ENCODE results near the gene YBX3. TPM values are rescaled to one million over a fixed set of nuclear protein-coding genes. Genes with fewer than 3 reads are reported as not detected.

The YBX3 gene
- total RNA-seq, 1 donor from 2014 or later = 198 TPM

- intact Hi-C loops (cut with micrococcal nuclease) = no loop called here
- DNase-seq (ENCODE audit: low spot score) = no peak
- peaks cover 19% of the 10 kb centered on the region for H3K27me3 Mint-ChIP-seq (ENCODE audit: insufficient read depth)
- H3K4me1 Mint-ChIP-seq (ENCODE audit: low read depth) = peaks cover 23% of the 10 kb centered on the region
- no peak overlapping the region for H3K27ac Mint-ChIP-seq
- no peak overlapping the region for H3K4me3 Mint-ChIP-seq
- H3K9me3 Mint-ChIP-seq = no peaks in the 10 kb centered on the region
- H3K36me3 Mint-ChIP-seq (ENCODE audit: low read depth) = no peaks in the 10 kb centered on the region
Measured at GRCh38 chr12:10737249-10737648, 14.1 kb upstream of the YBX3 start.

- Mint-ChIP-seq H3K27me3 (ENCODE audit: insufficient read depth) (peaks cover 25% of the 10 kb centered on the region), H3K36me3 (ENCODE audit: low read depth) (no peaks in the 10 kb centered on the region), H3K4me1 (ENCODE audit: low read depth) (peaks cover 23% of the 10 kb centered on the region), H3K4me3 (no peak overlapping the region), H3K27ac (no peak overlapping the region), H3K9me3 (no peaks in the 10 kb centered on the region)
- intact Hi-C loops (cut with micrococcal nuclease) = no loop called here
- DNase-seq (ENCODE audit: low spot score) = no peak
Measured at GRCh38 chr12:10736463-10736862, 13.3 kb upstream of the YBX3 start.

DNA sequence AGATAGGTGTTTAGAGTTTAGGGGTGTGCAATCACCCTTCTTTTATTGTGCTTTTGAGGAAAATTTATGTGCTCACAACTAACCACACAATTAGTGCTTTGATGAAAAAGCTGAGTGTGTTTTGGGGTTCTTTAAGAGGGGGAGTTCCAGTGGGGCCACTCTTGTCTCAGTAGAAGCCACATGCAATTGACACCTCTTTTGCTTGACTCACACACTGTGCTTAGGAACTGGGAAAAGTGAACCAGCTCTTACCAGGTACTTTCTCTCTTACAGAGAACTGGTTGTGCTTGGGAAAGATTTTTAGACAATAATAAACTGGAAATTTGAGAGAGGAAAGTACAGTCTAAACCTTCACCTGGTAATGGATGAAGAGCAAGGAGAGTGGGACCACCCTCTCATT, 12.3 kb upstream of the YBX3 start:
- Mint-ChIP-seq H3K27me3 (ENCODE audit: insufficient read depth) (peaks cover 35% of the 10 kb centered on the region), H3K36me3 (ENCODE audit: low read depth) (no peaks in the 10 kb centered on the region), H3K4me1 (ENCODE audit: low read depth) (peaks cover 14% of the 10 kb centered on the region), H3K4me3 (no peak overlapping the region), H3K9me3 (no peaks in the 10 kb centered on the region), H3K27ac (no peak overlapping the region)
- DNase-seq (ENCODE audit: low spot score) = no peak
- intact Hi-C loops (cut with micrococcal nuclease) = no loop called here

DNA sequence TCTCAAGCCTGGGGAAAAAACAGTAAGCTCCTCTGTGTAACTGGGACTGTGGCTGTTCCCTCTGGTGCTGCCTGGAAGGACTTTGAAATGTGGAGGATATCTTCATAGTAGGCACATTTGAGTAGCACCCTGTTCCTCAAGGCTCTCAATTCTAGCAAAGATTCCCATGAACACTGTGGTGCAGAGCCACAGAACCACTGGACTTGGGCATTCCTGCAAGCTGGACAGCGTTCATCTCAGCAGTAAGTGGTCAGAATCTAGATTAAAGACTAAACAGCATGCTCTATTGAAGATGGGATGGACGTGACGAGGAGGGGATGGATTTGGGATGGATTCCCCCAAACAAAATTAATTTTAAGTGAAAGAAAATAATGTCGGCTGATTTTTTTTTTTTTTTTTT, 9.4 kb upstream of the YBX3 start:
- H3K27me3 Mint-ChIP-seq (ENCODE audit: insufficient read depth) = peaks cover 47% of the 10 kb centered on the region
- no peaks in the 10 kb centered on the region for H3K36me3 Mint-ChIP-seq (ENCODE audit: low read depth)
- H3K4me3 Mint-ChIP-seq = no peak overlapping the region
- no peaks in the 10 kb centered on the region for H3K9me3 Mint-ChIP-seq
- intact Hi-C loops (cut with micrococcal nuclease) = no loop called here
- H3K27ac Mint-ChIP-seq = no peak overlapping the region
- no peak for DNase-seq (ENCODE audit: low spot score)
- H3K4me1 Mint-ChIP-seq (ENCODE audit: low read depth) = no peaks in the 10 kb centered on the region

DNA sequence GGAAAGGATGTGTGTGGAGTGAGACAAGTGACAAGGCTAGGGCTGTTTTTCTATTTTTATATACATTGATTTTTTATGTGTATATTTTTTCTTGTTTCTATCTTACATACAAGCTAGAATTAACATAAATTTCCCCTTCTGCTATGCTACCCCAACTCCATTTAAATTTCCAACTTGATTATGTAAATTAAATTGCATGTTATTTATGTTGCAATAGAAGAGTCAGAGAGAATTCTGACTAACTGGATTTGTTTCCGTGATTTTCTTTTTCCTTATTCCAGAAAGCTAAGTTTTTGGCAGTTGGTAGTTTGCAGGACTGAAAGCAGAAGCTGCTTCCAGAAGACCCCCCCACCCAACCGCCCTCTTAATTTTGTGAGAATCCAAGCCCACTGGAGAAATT, 8.9 kb upstream of the YBX3 start:
- H3K4me3 Mint-ChIP-seq = no peak overlapping the region
- H3K27me3 Mint-ChIP-seq (ENCODE audit: insufficient read depth) = peaks cover 48% of the 10 kb centered on the region
- no peaks in the 10 kb centered on the region for H3K4me1 Mint-ChIP-seq (ENCODE audit: low read depth)
- H3K9me3 Mint-ChIP-seq = no peaks in the 10 kb centered on the region
- DNase-seq (ENCODE audit: low spot score) = no peak
- H3K36me3 Mint-ChIP-seq (ENCODE audit: low read depth) = no peaks in the 10 kb centered on the region
- H3K27ac Mint-ChIP-seq = no peak overlapping the region
- intact Hi-C loops (cut with micrococcal nuclease) = no loop called here

DNA sequence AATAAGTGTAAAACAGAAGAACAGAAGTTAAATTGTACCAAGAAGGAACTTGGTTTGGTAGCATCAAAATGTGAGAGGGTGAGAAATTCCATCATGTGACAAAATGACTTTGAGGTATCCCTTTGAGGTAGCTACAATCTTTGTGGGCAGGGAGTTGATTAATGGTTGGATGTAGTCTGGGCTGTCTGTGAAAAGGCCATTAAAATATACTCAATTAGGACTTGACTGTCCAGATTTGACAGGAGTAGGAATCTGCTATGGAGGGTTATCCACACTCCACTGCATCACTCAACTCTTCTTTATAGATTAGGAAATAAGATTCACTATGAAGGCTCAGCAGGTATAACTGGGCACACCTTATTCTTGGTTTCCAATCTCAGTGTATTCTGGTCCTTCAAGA, 7.4 kb upstream of the YBX3 start:
- H3K36me3 Mint-ChIP-seq (ENCODE audit: low read depth) = no peaks in the 10 kb centered on the region
- no peak overlapping the region for H3K4me3 Mint-ChIP-seq
- H3K27ac Mint-ChIP-seq = no peak overlapping the region
- intact Hi-C loops (cut with micrococcal nuclease) = no loop called here
- H3K9me3 Mint-ChIP-seq = no peaks in the 10 kb centered on the region
- H3K4me1 Mint-ChIP-seq (ENCODE audit: low read depth) = no peaks in the 10 kb centered on the region
- H3K27me3 Mint-ChIP-seq (ENCODE audit: insufficient read depth) = peaks cover 61% of the 10 kb centered on the region
- no peak for DNase-seq (ENCODE audit: low spot score)

- H3K9me3 Mint-ChIP-seq = no peaks in the 10 kb centered on the region
- DNase-seq (ENCODE audit: low spot score) = no peak
- H3K4me3 Mint-ChIP-seq = no peak overlapping the region
- H3K27ac Mint-ChIP-seq = no peak overlapping the region
- H3K4me1 Mint-ChIP-seq (ENCODE audit: low read depth) = peaks cover 11% of the 10 kb centered on the region
- H3K36me3 Mint-ChIP-seq (ENCODE audit: low read depth) = no peaks in the 10 kb centered on the region
- intact Hi-C loops (cut with micrococcal nuclease) = loop anchor here (10.0 kb wide), 3 partner anchors 927 to 1987 kb away; partner anchors contain the start of gene CDKN1B
- H3K27me3 Mint-ChIP-seq (ENCODE audit: insufficient read depth) = peaks cover 74% of the 10 kb centered on the region
Measured at GRCh38 chr12:10728091-10728490, 5.0 kb upstream of the YBX3 start.

DNA sequence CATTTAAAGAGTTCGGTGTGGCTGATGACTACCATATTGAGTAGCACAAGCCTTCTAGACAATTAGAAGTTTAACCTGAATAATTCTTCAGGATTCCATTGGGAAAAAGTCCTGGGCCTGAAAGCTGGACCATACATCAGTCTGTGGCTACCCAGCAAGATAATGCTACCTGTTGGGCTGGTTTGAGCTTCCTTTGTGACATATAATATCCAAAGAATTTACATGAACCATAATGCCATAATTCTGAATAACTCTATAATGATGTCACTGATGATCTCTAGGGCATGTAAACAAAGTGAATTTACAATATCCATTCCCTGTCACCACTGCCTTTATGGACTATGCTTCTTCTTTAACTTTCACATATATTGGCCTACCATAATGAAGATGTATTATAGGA, 3.8 kb upstream of the YBX3 start:
- H3K9me3 Mint-ChIP-seq = no peaks in the 10 kb centered on the region
- H3K4me1 Mint-ChIP-seq (ENCODE audit: low read depth) = peaks cover 15% of the 10 kb centered on the region
- H3K27ac Mint-ChIP-seq = no peak overlapping the region
- no peak for DNase-seq (ENCODE audit: low spot score)
- intact Hi-C loops (cut with micrococcal nuclease) = loop anchor here (10.0 kb wide), 3 partner anchors 928 to 1988 kb away; partner anchors contain the start of gene CDKN1B
- peaks cover 67% of the 10 kb centered on the region for H3K27me3 Mint-ChIP-seq (ENCODE audit: insufficient read depth)
- H3K36me3 Mint-ChIP-seq (ENCODE audit: low read depth) = peaks cover 1% of the 10 kb centered on the region
- H3K4me3 Mint-ChIP-seq = no peak overlapping the region

DNA sequence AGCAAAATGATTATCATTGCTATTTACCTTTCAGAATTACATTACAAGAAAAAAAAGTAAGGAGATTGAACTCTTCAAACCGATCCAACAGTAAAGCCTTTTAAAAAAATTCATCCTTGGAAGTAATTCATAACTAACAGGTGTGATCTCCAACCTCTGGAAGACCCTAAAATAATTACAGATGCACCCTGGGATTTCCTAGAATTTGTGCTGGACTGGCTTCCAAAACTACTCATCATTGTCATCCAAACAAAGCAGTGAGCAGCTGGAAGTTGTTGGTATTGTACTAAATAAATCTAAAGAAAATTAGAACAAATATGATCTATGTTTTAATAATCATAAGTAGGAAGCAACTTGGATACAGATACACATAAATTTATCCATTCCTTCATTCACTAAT, 1.9 kb upstream of the YBX3 start:
- H3K36me3 Mint-ChIP-seq (ENCODE audit: low read depth) = peaks cover 6% of the 10 kb centered on the region
- no peak for DNase-seq (ENCODE audit: low spot score)
- intact Hi-C loops (cut with micrococcal nuclease) = loop anchor here (10.0 kb wide), 3 partner anchors 930 to 1990 kb away; partner anchors contain the start of gene CDKN1B
- no peak overlapping the region for H3K4me3 Mint-ChIP-seq
- H3K27ac Mint-ChIP-seq = no peak overlapping the region
- H3K4me1 Mint-ChIP-seq (ENCODE audit: low read depth) = peaks cover 32% of the 10 kb centered on the region
- peaks cover 50% of the 10 kb centered on the region for H3K27me3 Mint-ChIP-seq (ENCODE audit: insufficient read depth)
- no peaks in the 10 kb centered on the region for H3K9me3 Mint-ChIP-seq

DNA sequence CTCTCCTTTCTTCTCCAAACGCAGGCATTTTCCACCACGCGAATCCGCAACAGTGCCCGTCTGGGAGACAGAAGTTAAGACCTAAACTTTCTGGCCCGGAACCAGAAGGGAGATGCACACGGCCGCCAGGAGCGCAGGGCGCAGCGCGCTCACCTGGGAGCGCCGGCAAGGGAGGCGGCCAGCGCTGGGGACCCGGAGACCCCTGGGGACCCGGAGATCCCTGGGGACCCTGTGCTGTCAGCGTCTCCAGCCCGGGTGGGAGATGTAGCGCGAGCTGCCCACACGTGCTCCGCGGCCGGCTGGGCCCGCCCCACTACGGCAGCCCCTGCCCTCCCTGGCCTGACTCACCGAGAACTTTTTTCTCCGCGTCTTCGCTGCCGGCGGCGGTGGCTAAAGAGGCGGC, 620 bp downstream of the YBX3 start:
- H3K27ac Mint-ChIP-seq = peak overlapping the region; percentile 96
- peaks cover 54% of the 10 kb centered on the region for H3K4me1 Mint-ChIP-seq (ENCODE audit: low read depth)
- H3K9me3 Mint-ChIP-seq = no peaks in the 10 kb centered on the region
- intact Hi-C loops (cut with micrococcal nuclease) = loop anchor here (1.0 to 10.0 kb wide), 11 partner anchors 21 to 1992 kb away; partner anchors contain the start of genes BORCS5, CDKN1B, CLEC2B and GABARAPL1
- H3K27me3 Mint-ChIP-seq (ENCODE audit: insufficient read depth) = peaks cover 41% of the 10 kb centered on the region
- peak overlapping the region; percentile 96 for H3K4me3 Mint-ChIP-seq
- peaks cover 15% of the 10 kb centered on the region for H3K36me3 Mint-ChIP-seq (ENCODE audit: low read depth)
- peak; percentile 32 for DNase-seq (ENCODE audit: low spot score)

DNA sequence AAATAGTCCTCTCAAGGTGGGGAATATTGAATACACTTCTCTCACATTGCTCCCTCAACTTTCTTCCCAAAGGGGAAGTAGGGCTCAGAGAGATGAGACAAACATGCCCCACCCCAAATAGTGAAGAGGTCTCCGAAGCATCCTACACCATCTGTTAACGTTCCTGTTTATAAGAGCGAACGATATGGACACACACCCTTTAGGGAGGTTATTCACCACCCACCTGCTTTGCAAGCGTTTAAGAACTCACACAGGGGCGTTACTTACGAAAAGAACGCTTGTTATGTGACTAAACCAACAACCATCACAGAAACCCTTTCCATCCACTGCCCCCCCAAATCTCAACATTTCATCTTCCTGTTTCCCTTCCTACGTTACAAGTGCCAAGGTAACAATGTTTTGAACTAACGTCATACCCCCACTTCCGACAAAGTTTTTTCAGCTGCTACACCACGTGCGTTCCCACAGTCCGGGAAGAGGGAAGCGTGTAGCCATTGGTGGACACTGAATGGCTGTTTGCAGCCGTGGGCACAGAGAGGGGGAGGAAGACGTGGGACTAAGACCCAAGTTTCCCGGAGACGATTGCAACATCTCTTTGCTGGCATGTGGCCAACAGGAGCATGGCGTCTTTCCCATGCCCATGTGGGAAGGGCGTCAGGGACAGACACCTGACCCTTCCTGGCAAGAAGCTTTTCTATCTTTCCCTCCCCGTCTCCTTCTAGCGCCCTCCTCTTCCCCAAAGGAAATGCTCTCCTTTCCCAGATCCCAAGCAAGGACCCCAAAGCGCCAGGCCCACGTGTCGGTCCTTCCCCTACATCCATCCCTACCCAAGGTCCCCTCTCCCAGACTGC, 1.2 kb downstream of the YBX3 start:
- intact Hi-C loops (cut with micrococcal nuclease) = loop anchor here (1.0 to 10.0 kb wide), 11 partner anchors 21 to 1993 kb away; partner anchors contain the start of genes BORCS5, CDKN1B, CLEC2B and GABARAPL1
- Mint-ChIP-seq H3K4me3 (peak overlapping the region; percentile 96), H3K27ac (peak overlapping the region; percentile 96), H3K27me3 (ENCODE audit: insufficient read depth) (peaks cover 34% of the 10 kb centered on the region), H3K36me3 (ENCODE audit: low read depth) (peaks cover 21% of the 10 kb centered on the region), H3K9me3 (no peaks in the 10 kb centered on the region), H3K4me1 (ENCODE audit: low read depth) (peaks cover 60% of the 10 kb centered on the region)
- DNase-seq (ENCODE audit: low spot score) = peak; percentile 53

GRCh38 chr12:10720974-10721650, 2.0 kb downstream of the YBX3 start:
- peaks cover 29% of the 10 kb centered on the region for H3K27me3 Mint-ChIP-seq (ENCODE audit: insufficient read depth)
- peaks cover 25% of the 10 kb centered on the region for H3K36me3 Mint-ChIP-seq (ENCODE audit: low read depth)
- no peak for DNase-seq (ENCODE audit: low spot score)
- intact Hi-C loops (cut with micrococcal nuclease) = loop anchor here (5.0 to 10.0 kb wide), 6 partner anchors 419 to 1994 kb away; partner anchors contain the start of genes CDKN1B and CLEC2B
- H3K4me1 Mint-ChIP-seq (ENCODE audit: low read depth) = peaks cover 67% of the 10 kb centered on the region
- H3K4me3 Mint-ChIP-seq = peak overlapping the region; percentile 96
- no peaks in the 10 kb centered on the region for H3K9me3 Mint-ChIP-seq
- peak overlapping the region; percentile 83 for H3K27ac Mint-ChIP-seq

GRCh38 chr12:10719482-10719881, 3.6 kb downstream of the YBX3 start:
- H3K27ac Mint-ChIP-seq = no peak overlapping the region
- peaks cover 33% of the 10 kb centered on the region for H3K36me3 Mint-ChIP-seq (ENCODE audit: low read depth)
- H3K27me3 Mint-ChIP-seq (ENCODE audit: insufficient read depth) = peaks cover 12% of the 10 kb centered on the region
- H3K4me3 Mint-ChIP-seq = no peak overlapping the region
- no peaks in the 10 kb centered on the region for H3K9me3 Mint-ChIP-seq
- intact Hi-C loops (cut with micrococcal nuclease) = no loop called here
- no peak for DNase-seq (ENCODE audit: low spot score)
- H3K4me1 Mint-ChIP-seq (ENCODE audit: low read depth) = peaks cover 75% of the 10 kb centered on the region

All from activated T-helper 1 cell treated with anti-CD3 and anti-CD28 coated beads, Interleukin-12 subunit alpha, Interleukin-12 subunit beta, Interleukin-2, Interleukin-4 antibody, amounts not matched to agents 30 ng/mL and 10 ng/mL and 1 ng/mL, durations not matched to agents 14 hours and 24 hours and 36 hours (primary cell).